Esophagus muscularis mucosa (tissue), 4 donors: ENCODE data around the gene MYMX. TPM values are rescaled to one million over a fixed set of nuclear protein-coding genes. Genes with fewer than 3 reads are reported as not detected.

Experiments used
- DNase-seq: peaks from one replicate; pipeline ENCODE4 v3.0.0-alpha.2; 2017; ENCODE audit errors: extremely low spot score
- H3K27ac ChIP-seq, 4 donors: fragments of 200-600 bp; sonication (generic); replicated peaks in 1 of 4; 1 replicate in 3 of 4; 2 replicates in 1 of 4; pipeline ENCODE4 v1.5.1; 2016 to 2019; ENCODE audit warnings: mild to moderate bottlenecking in 1 of 4
- H3K27me3 ChIP-seq, 4 donors: fragments of 200-600 bp; sonication (generic); one replicate each; pipeline versions ENCODE4 v1.5.1 to v1.6.0; 2016 to 2019
- H3K36me3 ChIP-seq, 4 donors: fragments of 200-600 bp; sonication (generic); one replicate each; pipeline ENCODE4 v1.5.1; 2016 to 2019
- H3K4me1 ChIP-seq, 4 donors: fragments of 200-600 bp; sonication (generic); one replicate each; pipeline ENCODE4 v1.5.1; 2016 to 2019
- H3K4me3 ChIP-seq, 4 donors: fragments of 200-600 bp; sonication (generic); 1 replicate in 2 of 4; 2 replicates in 2 of 4; pipeline ENCODE4 v1.5.1; 2016 to 2019; ENCODE audit warnings: mild to moderate bottlenecking in 4 of 4, moderate library complexity in 1 of 4
- H3K9me3 ChIP-seq, 4 donors: fragments of 200-600 bp; sonication (generic); 1 replicate in 3 of 4; 2 replicates in 1 of 4; pipeline ENCODE4 v1.5.1; 2016 to 2019
- EP300 ChIP-seq: sonication (generic); formaldehyde crosslinking; IDR thresholded peaks from one replicate; pipeline ENCODE4 v1.6.1; 2017; ENCODE audit warnings: antibody characterized with exemption
- POLR2A ChIP-seq: fragments of 450-650 bp; IDR thresholded peaks from one replicate; pipeline ENCODE4 v1.6.1; 2017; ENCODE audit warnings: antibody characterized with exemption, moderate library complexity, mild to moderate bottlenecking, low read depth
- POLR2AphosphoS5 ChIP-seq, 2 donors: sonication (generic); formaldehyde crosslinking; IDR thresholded peaks; one replicate each; pipeline ENCODE4 v1.6.1; 2017; ENCODE audit warnings: antibody characterized with exemption in 2 of 2
- WGBS: methylation state at CpG from one replicate; pipeline ENCODE4 v1.1.5; 2018; 5-methylcytosine and 5-hydroxymethylcytosine counted together
- intact Hi-C: fragments of 100-400 bp; cut with DNase I; formaldehyde crosslinking; loops from one replicate; pipeline ENCODE4 v1.15.1; 2023
- total RNA-seq, 4 donors: library from RNA; depleted of rRNA; stranded (reverse); fragments of >200 nt; gene quantifications; one replicate each; pipeline versions ENCODE4 v1.1.0 to v1.2.1, GENCODE V29; 2016
- TF ChIP-seq, protein P1 (sequence below), 3 experiments: fragments of 200-600 bp in 2 of 3; fragments of 450-650 bp in 1 of 3; sonication (generic) in 2 of 3; IDR thresholded peaks; one replicate each; pipeline ENCODE4 v1.5.1; 2017 to 2019; ENCODE audit warnings: antibody characterized with exemption in 3 of 3, mild to moderate bottlenecking in 2 of 3, moderate library complexity in 1 of 3

Gene MYMX
- total RNA-seq, 4 donors from 2014 or later: not detected

DNA sequence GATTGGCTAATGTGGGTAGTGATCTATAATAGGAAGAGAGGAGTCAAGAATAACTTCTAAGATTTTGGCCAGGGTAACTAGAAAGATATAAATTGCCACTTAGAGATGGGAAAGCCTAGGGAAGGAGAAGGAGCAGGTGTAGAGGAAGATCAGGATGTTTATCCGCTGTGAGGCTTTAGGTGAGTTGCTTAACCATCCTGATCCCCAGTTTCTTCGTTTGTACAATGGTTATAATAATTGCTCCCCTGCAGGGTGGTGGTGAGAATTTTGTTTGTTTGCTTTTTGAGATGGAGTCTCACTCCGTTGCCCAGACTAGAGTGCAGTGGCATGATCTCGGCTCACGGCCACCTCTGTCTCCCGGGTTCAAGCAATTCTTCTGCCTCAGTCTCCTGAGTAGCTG, 2.4 kb upstream of the MYMX start:
- no peak overlapping the region for H3K4me3 ChIP-seq
- DNase-seq: no peak
- H3K36me3 ChIP-seq: no peaks in the 10 kb centered on the region
- intact Hi-C loops: no loop called here
- H3K27ac ChIP-seq: no peak overlapping the region
- TF ChIP-seq, protein P1, sequence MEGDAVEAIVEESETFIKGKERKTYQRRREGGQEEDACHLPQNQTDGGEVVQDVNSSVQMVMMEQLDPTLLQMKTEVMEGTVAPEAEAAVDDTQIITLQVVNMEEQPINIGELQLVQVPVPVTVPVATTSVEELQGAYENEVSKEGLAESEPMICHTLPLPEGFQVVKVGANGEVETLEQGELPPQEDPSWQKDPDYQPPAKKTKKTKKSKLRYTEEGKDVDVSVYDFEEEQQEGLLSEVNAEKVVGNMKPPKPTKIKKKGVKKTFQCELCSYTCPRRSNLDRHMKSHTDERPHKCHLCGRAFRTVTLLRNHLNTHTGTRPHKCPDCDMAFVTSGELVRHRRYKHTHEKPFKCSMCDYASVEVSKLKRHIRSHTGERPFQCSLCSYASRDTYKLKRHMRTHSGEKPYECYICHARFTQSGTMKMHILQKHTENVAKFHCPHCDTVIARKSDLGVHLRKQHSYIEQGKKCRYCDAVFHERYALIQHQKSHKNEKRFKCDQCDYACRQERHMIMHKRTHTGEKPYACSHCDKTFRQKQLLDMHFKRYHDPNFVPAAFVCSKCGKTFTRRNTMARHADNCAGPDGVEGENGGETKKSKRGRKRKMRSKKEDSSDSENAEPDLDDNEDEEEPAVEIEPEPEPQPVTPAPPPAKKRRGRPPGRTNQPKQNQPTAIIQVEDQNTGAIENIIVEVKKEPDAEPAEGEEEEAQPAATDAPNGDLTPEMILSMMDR (IDR thresholded peaks at IDR 0.05): no peak
- TF ChIP-seq POLR2A (no peak), POLR2AphosphoS5 (IDR thresholded peaks at IDR 0.05) (no peak), EP300 (no peak)
- WGBS: over 99% methylated on average over 6 of the region's 6 CpGs
- H3K4me1 ChIP-seq: peaks cover 26 to 34% (median 34%) of the 10 kb centered on the region in 4 donors
- no peaks in the 10 kb centered on the region for H3K27me3 ChIP-seq
- H3K9me3 ChIP-seq: no peaks in the 10 kb centered on the region

DNA sequence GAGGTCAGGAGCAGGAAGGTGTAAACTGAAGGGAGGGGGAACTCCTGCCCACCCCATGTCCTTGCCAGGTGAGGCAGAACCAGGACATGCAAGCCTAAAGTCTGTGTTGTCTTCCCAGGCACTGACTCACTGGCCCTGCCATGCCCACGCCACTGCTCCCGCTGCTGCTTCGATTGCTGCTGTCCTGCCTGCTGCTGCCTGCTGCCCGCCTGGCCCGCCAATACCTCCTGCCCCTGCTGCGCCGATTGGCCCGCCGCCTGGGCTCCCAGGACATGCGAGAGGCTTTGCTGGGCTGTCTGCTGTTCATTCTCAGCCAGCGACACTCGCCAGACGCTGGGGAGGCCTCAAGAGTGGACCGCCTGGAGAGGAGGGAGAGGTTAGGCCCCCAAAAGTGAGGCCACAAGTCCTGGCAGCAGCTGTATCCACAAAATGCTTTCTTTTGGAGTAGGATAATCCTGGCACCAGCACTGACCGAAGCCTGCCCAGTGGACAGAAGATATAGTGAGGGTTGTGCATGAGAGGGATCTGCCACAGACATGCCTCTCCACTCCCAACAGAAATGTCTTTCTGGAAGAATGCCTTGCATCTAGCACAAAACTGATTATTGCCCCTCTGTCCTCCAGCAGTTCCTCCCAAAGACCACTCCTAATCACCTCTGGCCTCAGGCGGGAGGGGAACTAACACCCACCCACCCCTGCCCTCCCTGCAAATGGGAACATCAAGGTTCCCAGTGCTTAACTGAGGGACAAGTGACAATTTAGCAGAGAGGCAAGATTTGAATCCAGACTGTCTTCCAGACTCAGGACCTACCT, 812 bp downstream of the MYMX start:
- Histone ChIP-seq H3K27me3 (no peaks in the 10 kb centered on the region), H3K27ac (peak overlapping the region; percentile 95 to 98 (median 96)), H3K36me3 (no peaks in the 10 kb centered on the region), H3K4me1 (peaks cover 51 to 67% (median 66%) of the 10 kb centered on the region in 4 donors), H3K9me3 (no peaks in the 10 kb centered on the region), H3K4me3 (no peak overlapping the region)
- 75% methylated on average over 11 of the region's 16 CpGs for WGBS
- TF ChIP-seq, protein P1 (IDR thresholded peaks at IDR 0.05): no peak
- TF ChIP-seq POLR2AphosphoS5 (IDR thresholded peaks at IDR 0.05): peak; percentile 6 to 30
- DNase-seq: no peak
- intact Hi-C loops: loop anchor here (5.0 kb wide), 1 partner anchor 40 kb away; no protein-coding TSS in a partner anchor

DNA sequence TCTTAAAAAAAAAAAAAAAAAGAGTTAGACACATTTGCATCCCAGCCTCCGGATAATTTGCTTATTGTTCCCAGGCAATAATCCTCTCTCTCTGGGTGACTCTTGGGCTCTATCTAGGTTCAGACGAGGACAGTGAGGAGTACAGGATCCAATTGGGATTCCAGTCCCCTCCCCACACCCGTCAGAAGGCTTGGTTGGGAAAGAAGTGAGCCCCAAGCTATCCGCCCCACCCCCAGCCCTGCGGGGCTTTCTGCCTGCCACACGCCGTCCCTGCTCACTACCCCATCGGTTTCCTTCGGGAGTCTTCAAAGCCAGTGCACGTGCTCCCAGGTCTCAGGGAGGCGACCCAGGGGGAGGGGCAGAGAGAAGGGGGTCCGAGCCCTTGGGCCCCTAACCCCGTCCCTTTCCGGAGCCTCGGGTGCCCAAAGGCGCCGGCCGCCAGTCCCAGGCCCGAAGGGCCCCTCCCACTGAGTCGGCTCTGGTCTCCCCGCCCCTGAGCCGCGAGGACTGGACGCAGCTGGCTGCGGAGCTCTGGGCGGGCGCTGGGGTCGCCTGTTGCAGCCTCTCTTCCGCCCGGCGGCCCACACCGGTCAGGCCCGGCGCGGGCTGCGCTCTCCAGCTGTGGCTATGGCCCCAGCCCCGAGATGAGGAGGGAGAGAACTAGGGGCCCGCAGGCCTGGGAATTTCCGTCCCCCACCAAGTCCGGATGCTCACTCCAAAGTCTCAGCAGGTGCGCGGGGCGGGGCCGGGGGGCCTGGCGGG, 2.5 kb downstream of the MYMX start:
- 7% methylated on average over 13 of the region's 45 CpGs for WGBS
- Histone ChIP-seq H3K27me3 (no peaks in the 10 kb centered on the region), H3K4me1 (peaks cover 59 to 83% (median 78%) of the 10 kb centered on the region in 4 donors), H3K27ac (peak overlapping the region; percentile 95 to 98 (median 96)), H3K4me3 (peak overlapping the region; percentile 62 to 75 (median 68)), H3K36me3 (no peaks in the 10 kb centered on the region), H3K9me3 (no peaks in the 10 kb centered on the region)
- peak; percentile 95 for DNase-seq
- TF ChIP-seq POLR2A (peak; percentile 53), EP300 (no peak), POLR2AphosphoS5 (IDR thresholded peaks at IDR 0.05) (peak; percentile 83 to 92)
- TF ChIP-seq, protein P1 (IDR thresholded peaks at IDR 0.05): no peak
- intact Hi-C loops: loop anchor here (5.0 kb wide), 1 partner anchor 42 kb away; no protein-coding TSS in a partner anchor

DNA sequence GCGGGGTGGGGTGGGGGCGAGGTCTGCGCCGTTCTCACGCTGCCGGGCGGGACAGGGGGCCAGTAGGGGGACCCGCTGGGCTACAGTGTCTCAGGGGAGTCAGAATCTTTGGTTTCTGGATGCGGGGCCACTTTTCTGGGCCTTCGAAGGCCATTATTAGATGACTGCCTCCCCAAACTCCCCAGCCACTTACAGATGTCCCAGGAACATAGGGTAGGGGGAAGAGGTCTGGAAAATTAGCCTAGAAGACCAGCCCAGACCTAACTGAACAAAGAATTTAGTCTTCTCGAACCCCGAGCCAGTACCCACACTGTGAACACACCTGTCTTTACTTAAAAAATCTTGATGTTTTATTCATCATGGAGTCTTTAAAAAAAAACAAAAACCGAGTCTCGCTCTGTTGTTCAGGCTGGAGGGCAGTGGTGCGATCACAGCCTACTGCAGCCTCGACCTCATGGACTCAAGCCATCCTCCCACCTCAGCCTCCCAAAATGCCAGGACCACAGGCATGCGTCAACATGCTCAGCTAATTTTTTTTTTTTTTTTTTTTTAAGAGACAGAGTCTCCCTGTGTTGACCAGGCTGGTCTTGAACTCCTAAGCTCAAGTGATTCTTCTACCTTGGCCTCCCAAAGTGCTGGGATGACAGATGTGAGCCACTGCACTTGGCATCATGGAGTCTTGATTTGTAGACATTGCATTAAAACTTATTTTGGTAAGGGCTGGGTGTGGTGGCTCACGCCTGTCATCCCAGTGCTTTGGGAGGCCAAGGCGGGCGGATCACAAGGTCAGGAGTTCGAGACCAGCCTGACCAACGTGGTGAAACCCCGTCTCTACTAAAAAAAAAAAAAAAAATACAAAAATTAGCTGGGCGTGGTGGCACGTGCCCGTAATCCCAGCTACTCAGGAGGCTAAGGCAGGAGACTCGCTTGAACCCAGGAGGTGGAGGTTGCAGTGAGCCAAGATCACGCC, 3.4 kb downstream of the MYMX start:
- peak overlapping the region; percentile 62 to 75 (median 68) for H3K4me3 ChIP-seq
- H3K36me3 ChIP-seq: no peaks in the 10 kb centered on the region
- no peaks in the 10 kb centered on the region for H3K9me3 ChIP-seq
- TF ChIP-seq POLR2AphosphoS5 (IDR thresholded peaks at IDR 0.05) (no peak), EP300 (no peak)
- TF ChIP-seq, protein P1 (IDR thresholded peaks at IDR 0.05): no peak
- intact Hi-C loops: loop anchor here (5.0 kb wide), 1 partner anchor 43 kb away; no protein-coding TSS in a partner anchor
- no peak for DNase-seq
- H3K27ac ChIP-seq: peak overlapping the region; percentile 95 to 98 (median 96)
- 83% methylated on average over 18 of the region's 28 CpGs for WGBS
- peaks cover 68 to 92% (median 87%) of the 10 kb centered on the region in 4 donors for H3K4me1 ChIP-seq
- H3K27me3 ChIP-seq: no peaks in the 10 kb centered on the region
